ENCODE results near the gene COL4A1. TPM values are rescaled to one million over a fixed set of nuclear protein-coding genes. Genes with fewer than 3 reads are reported as not detected.

Gene COL4A1
- total and polyA plus RNA-seq, 2 of the 13 experiments (the other 11 are each of a cell fraction or from before 2014, with no cell fraction given) = not detected

DNA sequence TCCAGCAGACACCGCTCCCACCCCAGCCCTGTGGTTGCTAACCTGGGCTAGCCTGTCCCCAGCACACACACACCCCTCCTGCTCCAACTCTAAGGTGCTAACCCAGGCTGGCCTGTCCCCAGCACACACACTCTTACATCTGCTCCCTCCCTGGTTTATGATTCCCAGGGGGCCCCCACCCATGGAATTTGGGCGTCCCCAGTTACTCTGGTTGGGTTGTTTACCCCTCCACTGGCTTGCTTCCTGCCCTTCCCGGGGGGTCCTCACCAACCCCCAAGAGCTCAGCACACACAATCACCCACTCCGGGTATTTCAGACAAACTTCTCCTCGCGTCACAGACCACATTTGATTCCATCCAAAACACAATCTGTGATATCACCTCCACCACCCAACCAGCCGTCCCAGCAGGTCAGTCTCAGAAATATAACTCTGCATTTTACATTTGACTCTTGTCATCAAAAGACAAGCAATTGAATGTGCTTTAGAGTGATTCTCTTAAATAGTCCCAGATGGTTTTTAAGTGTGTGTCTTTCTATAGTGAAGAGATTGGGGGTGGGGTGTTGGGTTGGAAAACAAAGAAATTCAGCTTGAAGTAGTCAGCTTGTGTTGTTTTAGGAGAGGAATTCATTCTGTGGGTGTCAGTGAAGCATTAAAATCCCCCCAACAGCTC is 20.2 kb upstream of the COL4A1 start:
- no peak for ATAC-seq
- TF ChIP-seq NFE2L1 (CRISPR knock-in tag; IDR thresholded peaks at IDR 0.05; ENCODE audit: borderline replicate concordance) = no peak
- TF ChIP-seq, protein P1, sequence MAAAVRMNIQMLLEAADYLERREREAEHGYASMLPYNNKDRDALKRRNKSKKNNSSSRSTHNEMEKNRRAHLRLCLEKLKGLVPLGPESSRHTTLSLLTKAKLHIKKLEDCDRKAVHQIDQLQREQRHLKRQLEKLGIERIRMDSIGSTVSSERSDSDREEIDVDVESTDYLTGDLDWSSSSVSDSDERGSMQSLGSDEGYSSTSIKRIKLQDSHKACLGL (CRISPR knock-in tag; IDR thresholded peaks at IDR 0.05) = no peak
- no peak for TF ChIP-seq ZNF274 (CRISPR knock-in tag; IDR thresholded peaks at IDR 0.05)
- TF ChIP-seq HNRNPUL1 (IDR thresholded peaks at IDR 0.05; ENCODE audit: low read depth, low read length) = no peak
- no peak for TF ChIP-seq NFE2L2 (IDR thresholded peaks at IDR 0.05; ENCODE audit: low read length)
- TF ChIP-seq RFX1 (IDR thresholded peaks at IDR 0.05) = no peak
- no peak for TF ChIP-seq ASH2L (IDR thresholded peaks at IDR 0.05; ENCODE audit: insufficient read length, low read depth, low read length)
- TF ChIP-seq SCMH1 (CRISPR knock-in tag; IDR thresholded peaks at IDR 0.05; ENCODE audit: borderline replicate concordance) = no peak
- TF ChIP-seq ZNF3 (CRISPR knock-in tag; IDR thresholded peaks at IDR 0.05) = no peak
- no peak for TF ChIP-seq ZNF605 (CRISPR knock-in tag; IDR thresholded peaks at IDR 0.05)
- no peak for TF ChIP-seq SKIL (CRISPR knock-in tag; IDR thresholded peaks at IDR 0.05; ENCODE audit: borderline replicate concordance)
- no peak for TF ChIP-seq ELF4 (CRISPR knock-in tag; IDR thresholded peaks at IDR 0.05; ENCODE audit: borderline replicate concordance)
- no peak for TF ChIP-seq ZNF292 (CRISPR knock-in tag; IDR thresholded peaks at IDR 0.05; ENCODE audit: borderline replicate concordance, low read depth)
- H3K4me2 ChIP-seq (ENCODE audit: low read depth, low read length) = no peak overlapping the region
- ChIA-PET POLR2A (no interaction called here), CTCF (ENCODE audit: low intra/inter-chr PET ratio, low total read pairs) (no interaction called here)
- H3K27ac ChIP-seq (ENCODE audit: extremely low read length, insufficient read depth, low read length) = no peak overlapping the region
- H3K4me1 ChIP-seq (ENCODE audit: insufficient read depth, low read length) = no peaks in the 10 kb centered on the region
- H2AFZ ChIP-seq (ENCODE audit: low read length) = no peak overlapping the region
- H3K9ac ChIP-seq (ENCODE audit: insufficient read depth, low read depth, low read length) = no peak overlapping the region
- no peak overlapping the region for H3K4me3 ChIP-seq (replicated peaks in 1 of 3; ENCODE audit: insufficient read depth in 1 of 3, low read depth in 2 of 3, low read length in 3 of 3)
- H4K20me1 ChIP-seq (ENCODE audit: insufficient read depth, low read length) = no peaks in the 10 kb centered on the region
- no peak for DNase-seq (ENCODE audit: low spot score)
- no peaks in the 10 kb centered on the region for H3K36me3 ChIP-seq (replicated peaks in 1 of 2; ENCODE audit: control insufficient read depth in 1 of 2, insufficient read depth in 2 of 2, low read length in 2 of 2)
- in situ Hi-C loops (cut with HindIII; ENCODE audit: extremely low pct_ligation_motif_present, low pct_unique_long_range_greater_than_20kb) (no loop called here), intact Hi-C loops (cut with micrococcal nuclease; ENCODE audit: unreplicated experiment) (no loop called here)
- BruUV-seq (replicated peaks) = no TSS peak
- WGBS (ENCODE audit: low lambda C conversion rate) = 17% methylated on average over 7 of the region's 7 CpGs
- peaks cover 1 to 67% of the 10 kb centered on the region in 2 experiments; a peak in 4 of 5 replicates for H3K27me3 ChIP-seq (ENCODE audit: control insufficient read depth in 1 of 2, insufficient read depth in 2 of 2, low read length in 2 of 2)
- no peak for FAIRE-seq
- no peaks in the 10 kb centered on the region for H3K79me2 ChIP-seq (ENCODE audit: insufficient read depth, low read length)
- no peaks in the 10 kb centered on the region for H3K9me3 ChIP-seq (ENCODE audit: low read length)
